Fibroblast of lung (primary cell): ENCODE data around the gene NEURL2. TPM values are rescaled to one million over a fixed set of nuclear protein-coding genes. Genes with fewer than 3 reads are reported as not detected.

Experiments used
- DNase-seq, 2 donors: peaks; one replicate each; pipeline versions ENCODE4 v3.0.0 to v3.0.0-alpha.2; 2010; ENCODE audit warnings: low read depth in 2 of 2
- H2AFZ ChIP-seq: 2 replicates; pipeline ENCODE4 v1.5.1; 2012; ENCODE audit warnings: low read length, control low read depth, inconsistent platforms
- H3K27ac ChIP-seq: 2 replicates; pipeline ENCODE4 v1.5.1; 2011; ENCODE audit warnings: low read length, control low read depth; ENCODE audit not compliant: insufficient read depth
- H3K27me3 ChIP-seq: 2 replicates; pipeline ENCODE4 v1.5.1; 2011; ENCODE audit warnings: mild to moderate bottlenecking, low read length; ENCODE audit not compliant: control insufficient read depth, insufficient read depth
- H3K36me3 ChIP-seq: 2 replicates; pipeline ENCODE4 v1.5.1; 2011; ENCODE audit warnings: low read length; ENCODE audit not compliant: control insufficient read depth, insufficient read depth
- H3K4me1 ChIP-seq: 2 replicates; pipeline ENCODE4 v1.5.1; 2011; ENCODE audit warnings: low read length; ENCODE audit not compliant: control insufficient read depth, insufficient read depth; ENCODE audit errors: extremely low read depth
- H3K4me2 ChIP-seq: 2 replicates; pipeline ENCODE4 v1.5.1; 2011; ENCODE audit warnings: low read length, control low read depth; ENCODE audit not compliant: insufficient read depth; ENCODE audit errors: extremely low read depth
- H3K4me3 ChIP-seq, 4 experiments: fragments of 200-600 bp in 1 of 4; sonication (generic) in 1 of 4; replicated peaks in 1 of 4; 2 replicates each; pipeline ENCODE4 v1.5.1; 2011 to 2016; ENCODE audit warnings: low read length in 4 of 4, low read depth in 3 of 4, mild to moderate bottlenecking in 3 of 4, control low read depth in 2 of 4, inconsistent platforms in 1 of 4, mixed read lengths in 1 of 4; ENCODE audit not compliant: insufficient read depth in 1 of 4; ENCODE audit errors: control extremely low read depth in 1 of 4
- H3K79me2 ChIP-seq: 2 replicates; pipeline ENCODE4 v1.5.1; 2012; ENCODE audit warnings: mild to moderate bottlenecking, low read length, inconsistent platforms; ENCODE audit not compliant: control insufficient read depth, insufficient read depth
- H3K9ac ChIP-seq: 2 replicates; pipeline ENCODE4 v1.5.1; 2011; ENCODE audit warnings: mild to moderate bottlenecking, low read length, control low read depth; ENCODE audit not compliant: insufficient read depth
- H3K9me3 ChIP-seq: 2 replicates; pipeline ENCODE4 v1.5.1; 2012; ENCODE audit warnings: low read depth, low read length; ENCODE audit not compliant: control insufficient read depth, insufficient read depth
- H4K20me1 ChIP-seq: 2 replicates; pipeline ENCODE4 v1.5.1; 2011; ENCODE audit warnings: low read length; ENCODE audit not compliant: control insufficient read depth, insufficient read depth; ENCODE audit errors: extremely low read depth
- CTCF ChIP-seq, 2 donors: IDR thresholded peaks in 1 of 2; conservative IDR thresholded peaks in 1 of 2; 1 replicate in 1 of 2; 2 replicates in 1 of 2; pipeline ENCODE4 v1.5.1; 2011 to 2012; ENCODE audit warnings: low read length in 2 of 2, control low read depth in 1 of 2, inconsistent platforms in 1 of 2, low read depth in 1 of 2, mild to moderate bottlenecking in 1 of 2
- EZH2 ChIP-seq: IDR thresholded peaks from 2 replicates; pipeline ENCODE4 v1.5.1; 2012; ENCODE audit warnings: low read length, control low read depth, mild to moderate bottlenecking; ENCODE audit errors: missing control alignments
- polyA plus RNA-seq, 2 donors: library from polyadenylated mRNA; depleted of rRNA in 1 of 2; stranded (reverse) in 1 of 2; unstranded in 1 of 2; fragments of >200 nt; gene quantifications; 2 replicates each; pipeline ENCODE4 v1.2.1, GENCODE V29; 2011 to 2012; ENCODE audit warnings: missing spikeins in 1 of 2
- total RNA-seq: library from RNA; depleted of rRNA; stranded (reverse); fragments of >200 nt; gene quantifications from 2 replicates; pipeline ENCODE4 v1.2.1, GENCODE V29; 2014

Gene NEURL2
- total and polyA plus RNA-seq, 2 donors (not counting 1 experiment from before 2014, with no cell fraction given), result 0.77 to 7.1 TPM

GRCh38 chr20:45861221-45862075 lies 29.6 kb downstream of the NEURL2 start:
- Histone ChIP-seq H3K9ac (no peak overlapping the region), H3K4me2 (no peak overlapping the region), H3K9me3 (no peaks in the 10 kb centered on the region), H3K4me1 (no peaks in the 10 kb centered on the region), H3K36me3 (no peaks in the 10 kb centered on the region), H2AFZ (no peak overlapping the region), H3K79me2 (peaks cover 6% of the 10 kb centered on the region), H3K27me3 (no peaks in the 10 kb centered on the region), H4K20me1 (no peaks in the 10 kb centered on the region), H3K27ac (no peak overlapping the region), H3K4me3 (no peak overlapping the region)
- no peak for DNase-seq
- TF ChIP-seq CTCF (conservative IDR thresholded peaks at IDR 0.05 in 1 of 2, IDR thresholded peaks at IDR 0.05 in 1 of 2; ENCODE audit: low read depth in 1 of 2, low read length in 2 of 2), result no peak
- TF ChIP-seq EZH2, result no peak

- no peak overlapping the region for H2AFZ ChIP-seq
- H3K27me3 ChIP-seq, result no peaks in the 10 kb centered on the region
- H3K27ac ChIP-seq, result no peak overlapping the region
- H3K9ac ChIP-seq, result no peak overlapping the region
- peak in 1 of 2 donors; percentile 45 for DNase-seq
- no peak overlapping the region for H3K4me3 ChIP-seq
- H3K9me3 ChIP-seq, result no peaks in the 10 kb centered on the region
- no peaks in the 10 kb centered on the region for H3K36me3 ChIP-seq
- H3K4me2 ChIP-seq, result no peak overlapping the region
- H3K4me1 ChIP-seq, result peaks cover 2% of the 10 kb centered on the region
- H3K79me2 ChIP-seq, result peaks cover 13% of the 10 kb centered on the region
- no peaks in the 10 kb centered on the region for H4K20me1 ChIP-seq
- TF ChIP-seq CTCF (conservative IDR thresholded peaks at IDR 0.05 in 1 of 2, IDR thresholded peaks at IDR 0.05 in 1 of 2; ENCODE audit: low read depth in 1 of 2, low read length in 2 of 2) (no peak), EZH2 (no peak)
These were observed 30.3 kb downstream of the NEURL2 start for GRCh38 chr20:45860560-45861220.

- Histone ChIP-seq H3K9me3 (no peaks in the 10 kb centered on the region), H3K4me3 (no peak overlapping the region), H3K27ac (no peak overlapping the region), H3K9ac (no peak overlapping the region), H3K27me3 (no peaks in the 10 kb centered on the region), H4K20me1 (no peaks in the 10 kb centered on the region), H3K4me2 (no peak overlapping the region), H3K4me1 (peaks cover 2% of the 10 kb centered on the region), H3K79me2 (peaks cover 16% of the 10 kb centered on the region), H3K36me3 (peaks cover 1% of the 10 kb centered on the region), H2AFZ (no peak overlapping the region)
- no peak for TF ChIP-seq EZH2
- TF ChIP-seq CTCF (conservative IDR thresholded peaks at IDR 0.05 in 1 of 2, IDR thresholded peaks at IDR 0.05 in 1 of 2; ENCODE audit: low read depth in 1 of 2, low read length in 2 of 2), result no peak
- no peak for DNase-seq
These were observed 31.1 kb downstream of the NEURL2 start for GRCh38 chr20:45859916-45860315.
